Stimulated activated naive CD8-positive, alpha-beta T cell treated with anti-CD3 and anti-CD28 coated beads, Interleukin-15, Interleukin-2, amounts not matched to agents 100 ng/mL and 50 ng/mL, for 24 hours (primary cell): Measurements from ENCODE around the gene NPR3.

Experiments used
- H3K27ac Mint-ChIP-seq: one replicate; pipeline ENCODE4 v1.8.0; 2021; ENCODE audit warnings: mild to moderate bottlenecking, mixed read lengths
- H3K27me3 Mint-ChIP-seq: one replicate; pipeline ENCODE4 v1.8.0; 2021; ENCODE audit warnings: mixed read lengths
- H3K36me3 Mint-ChIP-seq: one replicate; pipeline ENCODE4 v1.8.0; 2021; ENCODE audit warnings: low read depth, mixed read lengths
- H3K4me1 Mint-ChIP-seq: one replicate; pipeline ENCODE4 v1.8.0; 2021; ENCODE audit warnings: low read depth, mixed read lengths
- H3K4me3 Mint-ChIP-seq: one replicate; pipeline ENCODE4 v1.8.0; 2021; ENCODE audit warnings: mild to moderate bottlenecking, mixed read lengths
- H3K9me3 Mint-ChIP-seq: one replicate; pipeline ENCODE4 v1.8.0; 2021; ENCODE audit warnings: mixed read lengths

Gene NPR3

GRCh38 chr5:32710550-32711361 is at the start of gene NPR3:
Gene NPR3, plus strand, starts transcription at chr5:32711321. Its CDS starts 456 bp downstream, at chr5:32711777.
- Mint-ChIP-seq H3K36me3 (no peaks in the 10 kb centered on the region), H3K9me3 (no peaks in the 10 kb centered on the region), H3K4me1 (peaks cover 39% of the 10 kb centered on the region), H3K27ac (no peak within 1 kb of the TSS), H3K27me3 (peaks cover 77% of the 10 kb centered on the region), H3K4me3 (peak within 1 kb of the TSS; percentile 77)

GRCh38 chr5:32664523-32664922 is 46.6 kb upstream of the NPR3 start:
- no peaks in the 10 kb centered on the region for H3K27me3 Mint-ChIP-seq
- H3K4me3 Mint-ChIP-seq: no peak overlapping the region
- peaks cover 8% of the 10 kb centered on the region for H3K9me3 Mint-ChIP-seq
- no peaks in the 10 kb centered on the region for H3K36me3 Mint-ChIP-seq
- no peak overlapping the region for H3K27ac Mint-ChIP-seq
- no peaks in the 10 kb centered on the region for H3K4me1 Mint-ChIP-seq

GRCh38 chr5:32668552-32668951 is 42.6 kb upstream of the NPR3 start:
- no peaks in the 10 kb centered on the region for H3K36me3 Mint-ChIP-seq
- peaks cover 10% of the 10 kb centered on the region for H3K9me3 Mint-ChIP-seq
- H3K27ac Mint-ChIP-seq: no peak overlapping the region
- H3K4me3 Mint-ChIP-seq: no peak overlapping the region
- no peaks in the 10 kb centered on the region for H3K4me1 Mint-ChIP-seq
- H3K27me3 Mint-ChIP-seq: no peaks in the 10 kb centered on the region

GRCh38 chr5:32673272-32673671 is 37.8 kb upstream of the NPR3 start:
- Mint-ChIP-seq H3K27ac (no peak overlapping the region), H3K36me3 (no peaks in the 10 kb centered on the region), H3K27me3 (no peaks in the 10 kb centered on the region), H3K4me3 (no peak overlapping the region), H3K9me3 (peaks cover 10% of the 10 kb centered on the region), H3K4me1 (no peaks in the 10 kb centered on the region)

GRCh38 chr5:32677023-32677422 is 34.1 kb upstream of the NPR3 start:
- no peak overlapping the region for H3K27ac Mint-ChIP-seq
- no peaks in the 10 kb centered on the region for H3K36me3 Mint-ChIP-seq
- H3K4me1 Mint-ChIP-seq: no peaks in the 10 kb centered on the region
- no peaks in the 10 kb centered on the region for H3K27me3 Mint-ChIP-seq
- H3K9me3 Mint-ChIP-seq: peaks cover 4% of the 10 kb centered on the region
- no peak overlapping the region for H3K4me3 Mint-ChIP-seq

- no peak overlapping the region for H3K27ac Mint-ChIP-seq
- H3K27me3 Mint-ChIP-seq: no peaks in the 10 kb centered on the region
- H3K36me3 Mint-ChIP-seq: no peaks in the 10 kb centered on the region
- no peaks in the 10 kb centered on the region for H3K4me1 Mint-ChIP-seq
- peaks cover 1% of the 10 kb centered on the region for H3K9me3 Mint-ChIP-seq
- no peak overlapping the region for H3K4me3 Mint-ChIP-seq
Measured at GRCh38 chr5:32678472-32678871, 32.6 kb upstream of the NPR3 start.

- peaks cover 8% of the 10 kb centered on the region for H3K9me3 Mint-ChIP-seq
- no peaks in the 10 kb centered on the region for H3K36me3 Mint-ChIP-seq
- no peaks in the 10 kb centered on the region for H3K4me1 Mint-ChIP-seq
- no peak overlapping the region for H3K27ac Mint-ChIP-seq
- H3K4me3 Mint-ChIP-seq: no peak overlapping the region
- H3K27me3 Mint-ChIP-seq: peaks cover 3% of the 10 kb centered on the region
Measured at GRCh38 chr5:32679218-32679617, 31.9 kb upstream of the NPR3 start.

- Mint-ChIP-seq H3K27ac (no peak overlapping the region), H3K36me3 (no peaks in the 10 kb centered on the region), H3K27me3 (peaks cover 3% of the 10 kb centered on the region), H3K4me1 (no peaks in the 10 kb centered on the region), H3K9me3 (peaks cover 17% of the 10 kb centered on the region), H3K4me3 (no peak overlapping the region)
Measured at GRCh38 chr5:32680183-32680582, 30.9 kb upstream of the NPR3 start.

GRCh38 chr5:32683125-32683524 is 28.0 kb upstream of the NPR3 start:
- H3K27me3 Mint-ChIP-seq: peaks cover 9% of the 10 kb centered on the region
- H3K4me3 Mint-ChIP-seq: no peak overlapping the region
- peaks cover 28% of the 10 kb centered on the region for H3K9me3 Mint-ChIP-seq
- H3K36me3 Mint-ChIP-seq: no peaks in the 10 kb centered on the region
- H3K4me1 Mint-ChIP-seq: no peaks in the 10 kb centered on the region
- H3K27ac Mint-ChIP-seq: no peak overlapping the region

- peaks cover 17% of the 10 kb centered on the region for H3K27me3 Mint-ChIP-seq
- H3K27ac Mint-ChIP-seq: no peak overlapping the region
- H3K36me3 Mint-ChIP-seq: no peaks in the 10 kb centered on the region
Measured at GRCh38 chr5:32684260-32684659, 26.9 kb upstream of the NPR3 start.

GRCh38 chr5:32686799-32687498 is 24.2 kb upstream of the NPR3 start:
- peaks cover 17% of the 10 kb centered on the region for H3K27me3 Mint-ChIP-seq
- no peak overlapping the region for H3K4me3 Mint-ChIP-seq
- H3K9me3 Mint-ChIP-seq: peaks cover 28% of the 10 kb centered on the region
- H3K27ac Mint-ChIP-seq: no peak overlapping the region
- H3K4me1 Mint-ChIP-seq: no peaks in the 10 kb centered on the region
- H3K36me3 Mint-ChIP-seq: no peaks in the 10 kb centered on the region

More at GRCh38 chr5:32684260-32684659, 26.9 kb upstream of the NPR3 start:
- Mint-ChIP-seq H3K4me3 (no peak overlapping the region), H3K4me1 (no peaks in the 10 kb centered on the region), H3K9me3 (peaks cover 28% of the 10 kb centered on the region)

GRCh38 chr5:32687499-32687831 is 23.7 kb upstream of the NPR3 start:
- Mint-ChIP-seq H3K9me3 (peaks cover 28% of the 10 kb centered on the region), H3K4me3 (no peak overlapping the region), H3K27me3 (peaks cover 17% of the 10 kb centered on the region), H3K36me3 (no peaks in the 10 kb centered on the region), H3K4me1 (no peaks in the 10 kb centered on the region), H3K27ac (no peak overlapping the region)

- Mint-ChIP-seq H3K27ac (no peak overlapping the region), H3K9me3 (peaks cover 11% of the 10 kb centered on the region), H3K36me3 (no peaks in the 10 kb centered on the region), H3K27me3 (peaks cover 14% of the 10 kb centered on the region), H3K4me3 (no peak overlapping the region), H3K4me1 (no peaks in the 10 kb centered on the region)
Measured at GRCh38 chr5:32690153-32690552, 21.0 kb upstream of the NPR3 start.

GRCh38 chr5:32690666-32691065 is 20.5 kb upstream of the NPR3 start:
- Mint-ChIP-seq H3K27ac (no peak overlapping the region), H3K4me3 (no peak overlapping the region), H3K9me3 (peaks cover 10% of the 10 kb centered on the region), H3K4me1 (no peaks in the 10 kb centered on the region), H3K27me3 (peaks cover 14% of the 10 kb centered on the region), H3K36me3 (no peaks in the 10 kb centered on the region)

GRCh38 chr5:32692036-32692746 is 18.9 kb upstream of the NPR3 start:
- no peak overlapping the region for H3K27ac Mint-ChIP-seq
- no peaks in the 10 kb centered on the region for H3K9me3 Mint-ChIP-seq
- H3K4me1 Mint-ChIP-seq: no peaks in the 10 kb centered on the region
- H3K4me3 Mint-ChIP-seq: no peak overlapping the region
- no peaks in the 10 kb centered on the region for H3K36me3 Mint-ChIP-seq
- H3K27me3 Mint-ChIP-seq: peaks cover 8% of the 10 kb centered on the region
